Heart right ventricle (tissue), 16 donors: ENCODE data around the gene MMP28. TPM values are rescaled to one million over a fixed set of nuclear protein-coding genes. Genes with fewer than 3 reads are reported as not detected.

Experiments
- ATAC-seq, 8 donors: fragments of 200-7000 bp; cut with Tn5 transposase; one replicate each; pipeline ENCODE4 v1.9.1; 2020; ENCODE audit warnings: mild to moderate bottlenecking in 8 of 8, moderate library complexity in 8 of 8, moderate number of reproducible peaks in 1 of 8
- DNase-seq, 2 donors: peaks; one replicate each; pipeline ENCODE4 v3.0.0-alpha.2; 2020
- H3K27ac ChIP-seq, 10 donors: fragments of 200-600 bp; sonication (generic) in 2 of 10; one replicate each; pipeline versions ENCODE4 v1.5.0 to v1.8.0; 2020 to 2022; ENCODE audit warnings: mild to moderate bottlenecking in 3 of 10
- H3K27me3 ChIP-seq, 7 donors: fragments of 200-600 bp; one replicate each; pipeline ENCODE4 v1.8.0; 2021 to 2022; ENCODE audit warnings: mild to moderate bottlenecking in 2 of 7
- H3K36me3 ChIP-seq, 9 donors: fragments of 200-600 bp; sonication (generic) in 1 of 9; one replicate each; pipeline versions ENCODE4 v1.5.0 to v1.8.0; 2020 to 2022; ENCODE audit warnings: mild to moderate bottlenecking in 2 of 9
- H3K4me1 ChIP-seq, 9 donors: fragments of 200-600 bp; sonication (generic) in 1 of 9; one replicate each; pipeline versions ENCODE4 v1.5.0 to v1.8.0; 2020 to 2022; ENCODE audit warnings: mild to moderate bottlenecking in 4 of 9
- H3K4me3 ChIP-seq, 10 donors: fragments of 200-600 bp; sonication (generic) in 2 of 10; one replicate each; pipeline versions ENCODE4 v1.5.0 to v1.8.0; 2020 to 2022; ENCODE audit warnings: mild to moderate bottlenecking in 7 of 10, moderate library complexity in 2 of 10
- H3K9me3 ChIP-seq, 11 donors: fragments of 200-600 bp in 10 of 11; sonication (generic) in 2 of 11; one replicate each; pipeline versions ENCODE4 v1.5.0 to v1.8.0; 2013 to 2022; ENCODE audit warnings: mild to moderate bottlenecking in 2 of 11, control low read depth in 1 of 11, moderate library complexity in 1 of 11
- CTCF ChIP-seq, 9 donors: fragments of 200-600 bp; sonication (generic) in 2 of 9; IDR thresholded peaks; one replicate each; pipeline versions ENCODE4 v1.5.0 to v1.8.0; 2021 to 2022; ENCODE audit warnings: antibody characterized with exemption in 9 of 9, mild to moderate bottlenecking in 5 of 9, moderate library complexity in 1 of 9
- WGBS, 2 donors: extraction: QIAGEN DNeasy Blood & Tissue Kit; methylation state at CpG; one replicate each; pipeline ENCODE4 v1.1.7; 2013; ENCODE audit warnings: inconsistent platforms in 1 of 2; 5-methylcytosine and 5-hydroxymethylcytosine counted together
- intact Hi-C, 10 donors: fragments of 100-400 bp; cut with DNase I; formaldehyde crosslinking; loops; one replicate each; pipeline versions ENCODE4 v1.11.1 to v1.14.2; 2022
- polyA plus RNA-seq, 2 donors: library from polyadenylated mRNA; stranded (reverse); fragments of 200-250 nt; gene quantifications; one replicate each; pipeline ENCODE4 v1.2.3, GENCODE V29; 2013
- total RNA-seq, 10 donors: library from RNA; stranded (reverse); fragmentation: NEBNext Ultra II Directional in 3 of 10; extraction: Animal tissue kit (Norgen Biotek cat#: 25700) in 3 of 10; gene quantifications; one replicate each; pipeline versions ENCODE4 v1.2.1 to v1.2.4, GENCODE V29; 2021 to 2023
- donor health status: Arrhythmogenic right ventricular cardiomyopathy.
- donor health status: ischemic (EF 13 %, LVEDD 7.1; RV severe dilation, severe dysfunction).
- donor health status: healthy with polysubstance abuse.
- donor health status: DM: no; HTN: yes; CAD: no.
- donor health status: DM: no; HTN: no; CAD: no.
- donor health status: ischemic (EF 25% LVEDD 6.9; RV normal size, moderate dysfunction).
- donor health status: ischemic (EF 25% LVEDD 5.7; RV mildly dilated, moderate dysfunction).
- donor health status: healthy.
- donor health status: DM: yes; HTN: yes; CAD: no.
- donor health status: Ischemic cardiomyopathy.
- donor health status: ischemic (EF 35%, LVEDD 5.7; RV mildly dilated, moderate dysfunction).
- donor health status: nonischemic (EF 11% LVEDD 7.7; RV severe dilation, severe dysfunction).
- donor health status: DM: yes; HTN: yes; CAD: no.
- donor health status: PGD.
- donor health status: ischemic (EF 29% LVEDD 5.4; RV normal size, mild dysfunction).
- donor health status: nonischemic (EF 23%, LVEDD 6.1; RV moderate dilation, normal function).

Gene MMP28
- total and polyA plus RNA-seq, 12 donors = 1.4 to 7.4 (median 2.3) TPM

GRCh38 chr17:35740216-35740615 lies 55.2 kb downstream of the MMP28 start:
- peak in 1 of 8 donors; percentile 5 for ATAC-seq
- Histone ChIP-seq H3K27ac (no peak overlapping the region), H3K36me3 (no peaks in the 10 kb centered on the region), H3K4me1 (peaks cover 0 to 12% (median 8%) of the 10 kb centered on the region in 9 donors), H3K4me3 (no peak overlapping the region), H3K9me3 (no peaks in the 10 kb centered on the region), H3K27me3 (peaks cover 0 to 45% (median 35%) of the 10 kb centered on the region in 7 donors)
- TF ChIP-seq CTCF (IDR thresholded peaks at IDR 0.05) = no peak
- intact Hi-C loops = loop anchor here in 5 of 10 donors (10.0 kb wide), 4 partner anchors 425 to 575 kb away; no protein-coding TSS in a partner anchor
- no peak for DNase-seq
- 89% methylated on average over 7 of the region's 7 CpGs for WGBS, 2 donors

- Histone ChIP-seq H3K36me3 (no peaks in the 10 kb centered on the region), H3K4me1 (peaks cover 0 to 12% (median 8%) of the 10 kb centered on the region in 9 donors), H3K9me3 (no peaks in the 10 kb centered on the region), H3K27me3 (peaks cover 0 to 37% (median 29%) of the 10 kb centered on the region in 7 donors), H3K27ac (no peak overlapping the region), H3K4me3 (no peak overlapping the region)
- 88 to 95% methylated on average over 5 of the region's 5 CpGs for WGBS, 2 donors
- no peak for TF ChIP-seq CTCF (IDR thresholded peaks at IDR 0.05)
- DNase-seq (no peak), ATAC-seq (no peak)
- intact Hi-C loops = no loop called here
Observed at GRCh38 chr17:35738519-35739133, 56.8 kb downstream of the MMP28 start.

GRCh38 chr17:35736236-35736635 lies 59.2 kb downstream of the MMP28 start:
- intact Hi-C loops = no loop called here
- H3K27ac ChIP-seq = no peak overlapping the region

More at GRCh38 chr17:35736236-35736635, 59.2 kb downstream of the MMP28 start:
- ATAC-seq (no peak), DNase-seq (no peak)
- H3K27me3 ChIP-seq = peaks cover 0 to 24% (median 6%) of the 10 kb centered on the region in 7 donors
- no peaks in the 10 kb centered on the region for H3K9me3 ChIP-seq
- no peaks in the 10 kb centered on the region for H3K36me3 ChIP-seq
- peaks cover 2 to 15% (median 7%) of the 10 kb centered on the region in 9 donors for H3K4me1 ChIP-seq
- TF ChIP-seq CTCF (IDR thresholded peaks at IDR 0.05) = no peak
- 92 to 96% methylated on average over 5 of the region's 5 CpGs for WGBS, 2 donors
- H3K4me3 ChIP-seq = no peak overlapping the region
